H1 (cell line): ENCODE results near the gene CHTF8. TPM values are rescaled to one million over a fixed set of nuclear protein-coding genes. Genes with fewer than 3 reads are reported as not detected.
A peak's percentile ranks its signal among the peaks of the same experiment; 100 is the strongest.

Experiments used
- CTCF ChIA-PET: fragments of 300-600 bp; sonication (Branson Sonifier 250); formaldehyde crosslinking; loops from one replicate; lab custom pipeline; 2021; ENCODE audit not compliant: partially characterized antibody; lab: Charles Lee
- POLR2A ChIA-PET: fragments of 300-600 bp; sonication (Branson Sonifier 250); formaldehyde crosslinking; loops from one replicate; lab custom pipeline; 2021; ENCODE audit warnings: inconsistent platforms; ENCODE audit not compliant: partially characterized antibody; lab: Charles Lee
- DNase-seq, 2 experiments: peaks; one replicate each; pipeline versions ENCODE4 v3.0.0 to v3.0.0-alpha.2; 2010 to 2022; ENCODE audit warnings: low spot score in 2 of 2, low read depth in 1 of 2, mixed read lengths in 1 of 2
- FAIRE-seq: peaks from 2 replicates; lab custom pipeline; 2011; peaks lifted over from hg19 to GRCh38; lab: Jason Lieb, UNC
- H2AFZ ChIP-seq: 2 replicates; pipeline ENCODE4 v1.8.1; 2012; ENCODE audit warnings: low read length, inconsistent platforms
- H2AK5ac ChIP-seq: 2 replicates; pipeline ENCODE4 v1.6.1; 2013; ENCODE audit warnings: low read depth, low read length
- H2BK120ac ChIP-seq: replicated peaks from 2 replicates; pipeline ENCODE3; 2013; ENCODE audit warnings: low read depth, low read length, inconsistent platforms
- H2BK12ac ChIP-seq: 2 replicates; pipeline ENCODE4 v1.6.1; 2013; ENCODE audit warnings: low read depth, low read length
- H2BK15ac ChIP-seq: 2 replicates; pipeline ENCODE4 v1.6.1; 2013; ENCODE audit warnings: low read length
- H2BK20ac ChIP-seq: 2 replicates; pipeline ENCODE4 v1.6.1; 2013; ENCODE audit warnings: low read length
- H2BK5ac ChIP-seq: 2 replicates; pipeline ENCODE4 v1.6.1; 2013; ENCODE audit warnings: low read depth, low read length
- H3K14ac ChIP-seq: 2 replicates; pipeline ENCODE4 v1.6.1; 2013; ENCODE audit warnings: inconsistent platforms; ENCODE audit not compliant: insufficient read length
- H3K18ac ChIP-seq: 2 replicates; pipeline ENCODE4 v1.6.1; 2013; ENCODE audit warnings: low read length; ENCODE audit errors: extremely low read depth
- H3K23ac ChIP-seq: 2 replicates; pipeline ENCODE4 v1.6.1; 2013; ENCODE audit warnings: inconsistent platforms; ENCODE audit not compliant: insufficient read length
- H3K23me2 ChIP-seq: 2 replicates; pipeline ENCODE4 v1.6.1; 2013; ENCODE audit warnings: low read depth, low read length
- H3K27ac ChIP-seq: 2 replicates; pipeline ENCODE4 v1.6.1; 2011; ENCODE audit warnings: low read depth, low read length, inconsistent platforms
- H3K27me3 ChIP-seq, 4 experiments: replicated peaks in 1 of 4; 1 replicate in 1 of 4; 2 replicates in 3 of 4; pipeline versions ENCODE4 v1.6.1 to v1.8.1; 2011 to 2013; ENCODE audit warnings: low read length in 3 of 4, mild to moderate bottlenecking in 3 of 4, inconsistent platforms in 2 of 4, mixed read lengths in 2 of 4, moderate library complexity in 1 of 4; ENCODE audit not compliant: control insufficient read depth in 3 of 4, insufficient read depth in 3 of 4; ENCODE audit errors: extremely low read depth in 1 of 4
- H3K36me3 ChIP-seq, 4 experiments: 2 replicates each; pipeline versions ENCODE4 v1.6.1 to v1.8.1; 2011 to 2013; ENCODE audit warnings: mild to moderate bottlenecking in 4 of 4, low read length in 3 of 4, moderate library complexity in 2 of 4, control low read depth in 1 of 4, inconsistent platforms in 1 of 4; ENCODE audit not compliant: insufficient read depth in 4 of 4, control insufficient read depth in 2 of 4
- H3K4ac ChIP-seq: replicated peaks from 2 replicates; pipeline ENCODE3; 2013; ENCODE audit warnings: low read length, low read depth, mixed read lengths, inconsistent platforms; ENCODE audit not compliant: insufficient read length
- H3K4me1 ChIP-seq, 4 experiments: replicated peaks in 1 of 4; 1 replicate in 1 of 4; 2 replicates in 3 of 4; pipeline versions ENCODE4 v1.6.1 to v1.8.1; 2011 to 2013; ENCODE audit warnings: low read length in 3 of 4, inconsistent platforms in 2 of 4, mixed read lengths in 1 of 4; ENCODE audit not compliant: insufficient read depth in 4 of 4, control insufficient read depth in 3 of 4
- H3K4me2 ChIP-seq, 2 experiments: 2 replicates each; pipeline versions ENCODE4 v1.6.1 to v1.8.1; 2011 to 2013; ENCODE audit warnings: low read depth in 2 of 2, low read length in 2 of 2, control low read depth in 1 of 2, inconsistent platforms in 1 of 2, mild to moderate bottlenecking in 1 of 2; ENCODE audit not compliant: insufficient read depth in 1 of 2
- H3K4me3 ChIP-seq, 4 experiments: fragments of 200-600, 300-600 bp in 1 of 4; sonication (generic), shearing (Covaris generic), sonication (Bioruptor Twin) in 1 of 4; 2 replicates each; pipeline versions ENCODE4 v1.5.1 to v1.8.1; 2011 to 2016; ENCODE audit warnings: low read length in 4 of 4, low read depth in 3 of 4, control low read depth in 2 of 4, inconsistent platforms in 2 of 4, mild to moderate bottlenecking in 2 of 4, mixed read lengths in 1 of 4, moderate library complexity in 1 of 4; ENCODE audit not compliant: insufficient read depth in 2 of 4; ENCODE audit errors: extremely low read depth in 1 of 4
- H3K56ac ChIP-seq: replicated peaks from 2 replicates; pipeline ENCODE3; 2013; ENCODE audit warnings: low read depth, mild to moderate bottlenecking, mixed read lengths, low read length, inconsistent platforms; ENCODE audit not compliant: insufficient read length
- H3K79me1 ChIP-seq: 2 replicates; pipeline ENCODE4 v1.6.1; 2013; ENCODE audit warnings: low read depth, low read length, control low read depth
- H3K79me2 ChIP-seq, 2 experiments: 2 replicates each; pipeline versions ENCODE4 v1.6.1 to v1.8.1; 2012 to 2013; ENCODE audit warnings: low read length in 2 of 2, mild to moderate bottlenecking in 2 of 2, inconsistent platforms in 1 of 2; ENCODE audit not compliant: insufficient read depth in 2 of 2, control insufficient read depth in 1 of 2
- H3K9ac ChIP-seq, 4 experiments: replicated peaks in 1 of 4; 1 replicate in 1 of 4; 2 replicates in 3 of 4; pipeline versions ENCODE4 v1.6.1 to v1.8.1; 2011 to 2013; ENCODE audit warnings: low read depth in 3 of 4, low read length in 3 of 4, control low read depth in 2 of 4, mild to moderate bottlenecking in 2 of 4, moderate library complexity in 2 of 4, inconsistent platforms in 1 of 4; ENCODE audit errors: extremely low read depth in 1 of 4
- H3K9me3 ChIP-seq, 2 experiments: 2 replicates each; pipeline versions ENCODE4 v1.6.1 to v1.8.1; 2012 to 2013; ENCODE audit warnings: mild to moderate bottlenecking in 2 of 2, moderate library complexity in 2 of 2, control low read depth in 1 of 2, inconsistent platforms in 1 of 2, low read depth in 1 of 2, low read length in 1 of 2, mixed read lengths in 1 of 2; ENCODE audit not compliant: insufficient read depth in 2 of 2
- H4K20me1 ChIP-seq, 2 experiments: replicated peaks in 1 of 2; 2 replicates each; pipeline versions ENCODE3 to v1.8.1; 2011 to 2013; ENCODE audit warnings: inconsistent platforms in 2 of 2, low read length in 2 of 2, mild to moderate bottlenecking in 1 of 2; ENCODE audit not compliant: insufficient read depth in 2 of 2, control insufficient read depth in 1 of 2
- H4K5ac ChIP-seq: 2 replicates; pipeline ENCODE4 v1.6.1; 2013; ENCODE audit warnings: low read length, low read depth, mixed read lengths, inconsistent platforms; ENCODE audit not compliant: insufficient read length
- H4K8ac ChIP-seq: 2 replicates; pipeline ENCODE4 v1.8.0; 2013; ENCODE audit warnings: mild to moderate bottlenecking, moderate library complexity, low read length, inconsistent platforms; ENCODE audit not compliant: insufficient read depth; ENCODE audit errors: extremely low read depth
- H4K91ac ChIP-seq: replicated peaks from 2 replicates; pipeline ENCODE3; 2013; ENCODE audit warnings: low read length, mixed read lengths, inconsistent platforms; ENCODE audit not compliant: insufficient read length
- BRCA1 ChIP-seq: IDR thresholded peaks from 2 replicates; pipeline ENCODE4 v1.6.1; 2012; ENCODE audit warnings: low read depth, low read length, improper control_type of control experiment
- EGR1 ChIP-seq: IDR thresholded peaks from 2 replicates; pipeline ENCODE4 v1.6.1; 2011; ENCODE audit warnings: low read depth, low read length, borderline replicate concordance
- NANOG ChIP-seq: IDR thresholded peaks from 2 replicates; pipeline ENCODE4 v1.6.1; 2011; ENCODE audit warnings: low read length, low read depth, mild to moderate bottlenecking, inconsistent platforms; ENCODE audit not compliant: insufficient read depth, poor library complexity, severe bottlenecking
- TBP ChIP-seq: IDR thresholded peaks from 2 replicates; pipeline ENCODE4 v1.6.1; 2011; ENCODE audit warnings: low read depth, low read length, improper control_type of control experiment
- WGBS, 2 experiments: shearing (Covaris generic) in 1 of 2; methylation state at CpG; one replicate each; pipeline versions ENCODE4 v1.1.6 to v1.1.7; 2013 to 2015; ENCODE audit warnings: low lambda C conversion rate in 2 of 2, mixed read lengths in 2 of 2, inconsistent platforms in 1 of 2, low coverage in 1 of 2, missing lambda C conversion rate in 1 of 2; ENCODE audit not compliant: insufficient replicate concordance in 2 of 2, insufficient coverage in 1 of 2, insufficient read length in 1 of 2; ENCODE audit errors: extremely low coverage in 1 of 2, missing lambda C conversion rate in 1 of 2; 5-methylcytosine and 5-hydroxymethylcytosine counted together
- polyA plus RNA-seq, 7 experiments: library from polyadenylated mRNA; depleted of rRNA in 3 of 7; stranded (reverse) in 5 of 7; unstranded in 2 of 7; fragments of >200 nt in 5 of 7; fragments of 200-250 nt in 2 of 7; gene quantifications; 1 replicate in 5 of 7; 2 replicates in 1 of 7; 4 replicates in 1 of 7; pipeline versions ENCODE4 v1.2.1 to v1.2.3, GENCODE V29; 2011 to 2013; ENCODE audit warnings: missing spikeins in 2 of 7, mixed read lengths in 2 of 7
- total RNA-seq: library from RNA; stranded (reverse); fragmentation: NEBNext Ultra II Directional; extraction: Animal tissue kit (Norgen Biotek cat#: 25700); gene quantifications from 2 replicates; pipeline ENCODE4 v1.2.1, GENCODE V29; 2021

CHTF8 gene
- total and polyA plus RNA-seq, 2 of the 8 experiments (the other 6 are each of a cell fraction or from before 2014, with no cell fraction given), result 114 to 138 TPM

DNA sequence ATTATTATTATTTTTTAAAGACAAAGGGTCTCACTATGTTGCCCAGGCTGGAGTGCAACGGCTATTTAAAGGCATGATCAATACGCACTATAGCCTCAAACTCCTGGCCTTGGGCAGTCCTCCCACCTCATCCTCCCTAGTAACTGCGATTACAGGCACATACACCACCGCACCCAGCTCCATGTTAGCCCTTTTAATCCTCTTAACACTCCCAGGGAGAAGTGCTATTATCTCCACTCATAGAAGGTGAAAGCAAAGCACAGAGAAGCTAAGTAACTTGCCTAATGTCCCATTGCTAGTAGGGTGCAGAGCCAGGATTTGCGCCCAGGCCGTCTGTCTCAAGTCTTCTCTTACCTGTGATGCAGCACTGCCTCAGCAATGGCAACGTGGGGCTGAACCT is 22.0 kb downstream of the CHTF8 start:
- Histone ChIP-seq H4K20me1 (peaks cover 10 to 20% of the 10 kb centered on the region in 2 experiments), H3K27me3 (no peaks in the 10 kb centered on the region), H2AK5ac (no peak overlapping the region), H2BK120ac (no peak overlapping the region), H3K18ac (no peak overlapping the region), H4K91ac (no peak overlapping the region), H3K27ac (no peak overlapping the region), H2BK5ac (no peak overlapping the region), H3K4ac (no peak overlapping the region), H3K36me3 (peaks cover 28 to 53% (median 45%) of the 10 kb centered on the region in 4 experiments), H3K14ac (no peak overlapping the region), H3K4me2 (no peak overlapping the region), H2BK12ac (no peak overlapping the region), H3K4me3 (no peak overlapping the region), H4K8ac (no peak overlapping the region), H3K23ac (no peak overlapping the region), H3K9me3 (no peaks in the 10 kb centered on the region), H4K5ac (no peak overlapping the region), H2BK20ac (0 out of 2 replicates have a peak overlapping the region, but pooled peaks have one; percentile 32), H3K79me1 (peaks cover 29% of the 10 kb centered on the region), H3K4me1 (peaks cover 4 to 19% (median 12%) of the 10 kb centered on the region in 4 experiments), H3K56ac (no peak overlapping the region), H3K79me2 (peaks cover 11 to 53% of the 10 kb centered on the region in 2 experiments; a peak in 3 of 4 replicates), H3K23me2 (peaks cover 21% of the 10 kb centered on the region), H2BK15ac (no peak overlapping the region), H2AFZ (no peak overlapping the region), H3K9ac (no peak overlapping the region)
- WGBS, 2 experiments, result 91% methylated on average over 7 of the region's 7 CpGs; no CpG with 5 or more reads in 1 of the 2 experiments
- FAIRE-seq (no peak), DNase-seq (no peak)
- POLR2A ChIA-PET, result interaction anchor here (1.2 to 6.1 kb wide), 6 partner anchors 7 to 37 kb away, joined by 4 to 38 read pairs (median 9); no protein-coding TSS in a partner anchor
- CTCF ChIA-PET, result interaction anchor here (0.6 to 10.6 kb wide), 10 partner anchors 10 to 1209 kb away, joined by 3 to 174 read pairs (median 5); no protein-coding TSS in a partner anchor
- TF ChIP-seq BRCA1 (no peak), TBP (no peak), EGR1 (no peak), NANOG (no peak)
